HL-60 (cell line): Measurements from ENCODE around the gene SMAD9.

Experiments used
- DNase-seq, 2 experiments: peaks; one replicate each; pipeline ENCODE4 v3.0.0-alpha.2; 2010 to 2020; ENCODE audit warnings: low read depth in 1 of 2, low spot score in 1 of 2
- H3K27ac ChIP-seq: fragments of 250-450 bp; sonication (Bioruptor Pico); replicated peaks from 2 replicates; pipeline ENCODE4 v1.5.1; 2020; ENCODE audit warnings: mild to moderate bottlenecking, moderate library complexity
- H3K27me3 ChIP-seq: fragments of 250-450 bp; sonication (Bioruptor Pico); 2 replicates; pipeline ENCODE4 v1.5.1; 2021; ENCODE audit warnings: mild to moderate bottlenecking, moderate library complexity; ENCODE audit not compliant: insufficient read depth, poor library complexity, severe bottlenecking
- H3K4me3 ChIP-seq: replicated peaks from 2 replicates; pipeline ENCODE4 v1.5.1; 2011; ENCODE audit warnings: mild to moderate bottlenecking, control low read depth, low read length; ENCODE audit not compliant: insufficient read depth
- GABPA ChIP-seq: IDR thresholded peaks from 2 replicates; pipeline ENCODE4 v1.6.1; 2012; ENCODE audit warnings: low read depth
- POLR2AphosphoS5 ChIP-seq: IDR thresholded peaks from 2 replicates; pipeline ENCODE4 v1.6.1; 2012; ENCODE audit warnings: low read depth
- SPI1 ChIP-seq: IDR thresholded peaks from 2 replicates; pipeline ENCODE4 v1.6.1; 2012; ENCODE audit warnings: low read depth, mild to moderate bottlenecking, borderline replicate concordance
- TF ChIP-seq, protein P1 (sequence below): IDR thresholded peaks from one replicate; pipeline ENCODE4 v1.5.1; 2011; ENCODE audit warnings: low read length, control low read depth, inconsistent platforms; ENCODE audit not compliant: insufficient read depth
- TF ChIP-seq, protein P2 (sequence below): IDR thresholded peaks from 2 replicates; pipeline ENCODE4 v1.6.1; 2012; ENCODE audit warnings: low read depth; ENCODE audit not compliant: insufficient replicate concordance

Gene SMAD9

DNA sequence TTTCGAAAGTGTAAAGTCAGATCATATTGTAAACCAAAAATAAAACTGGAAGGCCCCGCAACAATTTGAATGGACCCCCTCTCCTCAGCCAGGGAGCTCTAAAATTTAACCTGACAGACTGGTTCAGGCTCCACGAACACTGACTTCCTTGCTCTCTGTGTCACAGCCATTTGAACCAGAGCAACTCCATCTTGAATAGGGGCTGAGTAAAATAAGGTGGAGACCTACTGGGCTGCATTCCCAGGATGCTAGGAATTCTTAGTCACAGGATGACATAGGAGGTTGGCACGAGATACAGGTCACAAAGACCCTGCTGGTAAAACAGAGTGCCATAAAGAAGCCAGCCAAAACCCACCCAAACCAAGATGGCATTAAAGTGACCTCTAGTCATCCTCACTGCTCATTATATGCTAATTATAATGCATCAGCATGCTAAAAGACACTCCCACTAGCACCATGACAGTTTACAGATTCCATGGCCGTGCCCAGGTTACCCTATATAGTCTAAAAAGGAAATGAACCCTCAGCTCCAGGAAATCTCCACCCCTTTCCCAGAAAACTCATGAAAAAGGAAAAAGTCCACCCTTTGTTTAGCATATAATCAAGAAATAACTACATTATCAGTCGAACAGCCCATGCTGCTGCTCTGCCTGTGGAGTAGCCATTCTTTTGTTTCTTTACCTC, 57.9 kb downstream of the SMAD9 start:
- no peak for DNase-seq
- TF ChIP-seq, protein P1, sequence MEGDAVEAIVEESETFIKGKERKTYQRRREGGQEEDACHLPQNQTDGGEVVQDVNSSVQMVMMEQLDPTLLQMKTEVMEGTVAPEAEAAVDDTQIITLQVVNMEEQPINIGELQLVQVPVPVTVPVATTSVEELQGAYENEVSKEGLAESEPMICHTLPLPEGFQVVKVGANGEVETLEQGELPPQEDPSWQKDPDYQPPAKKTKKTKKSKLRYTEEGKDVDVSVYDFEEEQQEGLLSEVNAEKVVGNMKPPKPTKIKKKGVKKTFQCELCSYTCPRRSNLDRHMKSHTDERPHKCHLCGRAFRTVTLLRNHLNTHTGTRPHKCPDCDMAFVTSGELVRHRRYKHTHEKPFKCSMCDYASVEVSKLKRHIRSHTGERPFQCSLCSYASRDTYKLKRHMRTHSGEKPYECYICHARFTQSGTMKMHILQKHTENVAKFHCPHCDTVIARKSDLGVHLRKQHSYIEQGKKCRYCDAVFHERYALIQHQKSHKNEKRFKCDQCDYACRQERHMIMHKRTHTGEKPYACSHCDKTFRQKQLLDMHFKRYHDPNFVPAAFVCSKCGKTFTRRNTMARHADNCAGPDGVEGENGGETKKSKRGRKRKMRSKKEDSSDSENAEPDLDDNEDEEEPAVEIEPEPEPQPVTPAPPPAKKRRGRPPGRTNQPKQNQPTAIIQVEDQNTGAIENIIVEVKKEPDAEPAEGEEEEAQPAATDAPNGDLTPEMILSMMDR, result no peak
- no peak for TF ChIP-seq POLR2AphosphoS5
- TF ChIP-seq SPI1, result no peak
- TF ChIP-seq, protein P2, sequence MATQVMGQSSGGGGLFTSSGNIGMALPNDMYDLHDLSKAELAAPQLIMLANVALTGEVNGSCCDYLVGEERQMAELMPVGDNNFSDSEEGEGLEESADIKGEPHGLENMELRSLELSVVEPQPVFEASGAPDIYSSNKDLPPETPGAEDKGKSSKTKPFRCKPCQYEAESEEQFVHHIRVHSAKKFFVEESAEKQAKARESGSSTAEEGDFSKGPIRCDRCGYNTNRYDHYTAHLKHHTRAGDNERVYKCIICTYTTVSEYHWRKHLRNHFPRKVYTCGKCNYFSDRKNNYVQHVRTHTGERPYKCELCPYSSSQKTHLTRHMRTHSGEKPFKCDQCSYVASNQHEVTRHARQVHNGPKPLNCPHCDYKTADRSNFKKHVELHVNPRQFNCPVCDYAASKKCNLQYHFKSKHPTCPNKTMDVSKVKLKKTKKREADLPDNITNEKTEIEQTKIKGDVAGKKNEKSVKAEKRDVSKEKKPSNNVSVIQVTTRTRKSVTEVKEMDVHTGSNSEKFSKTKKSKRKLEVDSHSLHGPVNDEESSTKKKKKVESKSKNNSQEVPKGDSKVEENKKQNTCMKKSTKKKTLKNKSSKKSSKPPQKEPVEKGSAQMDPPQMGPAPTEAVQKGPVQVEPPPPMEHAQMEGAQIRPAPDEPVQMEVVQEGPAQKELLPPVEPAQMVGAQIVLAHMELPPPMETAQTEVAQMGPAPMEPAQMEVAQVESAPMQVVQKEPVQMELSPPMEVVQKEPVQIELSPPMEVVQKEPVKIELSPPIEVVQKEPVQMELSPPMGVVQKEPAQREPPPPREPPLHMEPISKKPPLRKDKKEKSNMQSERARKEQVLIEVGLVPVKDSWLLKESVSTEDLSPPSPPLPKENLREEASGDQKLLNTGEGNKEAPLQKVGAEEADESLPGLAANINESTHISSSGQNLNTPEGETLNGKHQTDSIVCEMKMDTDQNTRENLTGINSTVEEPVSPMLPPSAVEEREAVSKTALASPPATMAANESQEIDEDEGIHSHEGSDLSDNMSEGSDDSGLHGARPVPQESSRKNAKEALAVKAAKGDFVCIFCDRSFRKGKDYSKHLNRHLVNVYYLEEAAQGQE, result no peak
- TF ChIP-seq GABPA, result no peak
- Histone ChIP-seq H3K27me3 (peaks cover 5% of the 10 kb centered on the region), H3K4me3 (no peak overlapping the region), H3K27ac (no peak overlapping the region)

DNA sequence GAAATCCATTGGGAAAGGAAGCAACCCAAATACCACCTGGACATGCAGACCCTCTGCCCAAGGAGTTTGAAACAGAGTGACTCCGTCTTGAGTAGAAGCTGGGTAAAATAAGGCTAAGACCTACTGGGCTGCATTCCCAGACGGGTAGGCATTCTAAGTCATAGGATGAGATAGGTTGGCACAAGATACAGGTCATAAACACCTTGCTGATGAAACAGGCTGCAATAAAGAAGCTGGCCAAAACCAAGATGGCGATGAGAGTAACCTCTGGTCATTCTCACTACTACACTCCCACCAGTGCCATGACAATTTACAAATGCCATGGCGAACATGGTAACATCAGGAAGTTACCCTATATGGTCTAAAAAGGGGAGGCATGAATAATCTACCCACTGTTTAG, 60.8 kb downstream of the SMAD9 start:
- H3K27me3 ChIP-seq, result peaks cover 5% of the 10 kb centered on the region
- no peak overlapping the region for H3K4me3 ChIP-seq
- no peak overlapping the region for H3K27ac ChIP-seq
- TF ChIP-seq, protein P2, result no peak
- no peak for TF ChIP-seq SPI1
- TF ChIP-seq, protein P1, result no peak
- DNase-seq, result no peak

DNA sequence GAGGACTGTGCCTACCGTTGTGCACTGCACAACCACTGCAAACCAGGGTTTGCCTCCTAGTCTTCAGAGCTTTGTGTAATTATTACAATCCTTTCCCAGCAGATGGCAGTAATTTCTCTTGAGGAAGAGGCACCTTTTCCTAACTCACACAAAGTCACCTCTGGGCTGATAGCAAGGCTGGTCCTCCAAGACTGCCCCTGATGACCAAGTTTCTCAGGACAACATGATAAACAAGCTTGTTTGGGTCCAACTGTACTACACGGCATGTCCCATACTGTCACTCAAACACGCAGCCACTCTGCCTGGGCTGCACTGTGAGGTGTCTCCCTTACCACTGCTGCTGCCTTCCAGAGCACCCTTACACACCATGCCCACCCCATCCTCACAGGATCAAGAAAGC, 61.7 kb downstream of the SMAD9 start:
- no peak overlapping the region for H3K4me3 ChIP-seq
- TF ChIP-seq, protein P1, result peak; percentile 29
- TF ChIP-seq GABPA (no peak), SPI1 (no peak), POLR2AphosphoS5 (no peak)
- TF ChIP-seq, protein P2, result no peak
- H3K27ac ChIP-seq, result no peak overlapping the region
- DNase-seq, result peak; percentile 34 to 39
- peaks cover 5% of the 10 kb centered on the region for H3K27me3 ChIP-seq
